ENCODE results near the gene LEPROT.

GRCh38 chr1:65456481-65456880 is 36.0 kb downstream of the LEPROT start:
- TF ChIP-seq CDX4 (CRISPR knock-in tag; IDR thresholded peaks at IDR 0.05; ENCODE audit: borderline replicate concordance) (no peak), CTCF (IDR thresholded peaks at IDR 0.05) (no peak)
